ENCODE data around the gene GFOD1.

GFOD1 gene

GRCh38 chr6:13455552-13455966 is 31.8 kb downstream of the GFOD1 start:
- Histone ChIP-seq H3K36me3 (ENCODE audit: insufficient read depth, low read length) (no peaks in the 10 kb centered on the region), H3K4me3 (ENCODE audit: low read length) (no peak overlapping the region), H3K27me3 (ENCODE audit: control insufficient read depth, insufficient read depth, low read length) (no peaks in the 10 kb centered on the region), H3K9me3 (replicated peaks; ENCODE audit: low read length) (no peaks in the 10 kb centered on the region), H3K4me1 (ENCODE audit: control insufficient read depth, insufficient read depth, low read length) (peaks cover 22% of the 10 kb centered on the region), H3K9ac (ENCODE audit: low read depth, low read length) (no peak overlapping the region), H3K4me2 (ENCODE audit: low read length) (no peak overlapping the region)

GRCh38 chr6:13454286-13455221 is 32.8 kb downstream of the GFOD1 start:
- Histone ChIP-seq H3K9ac (ENCODE audit: low read depth, low read length) (no peak overlapping the region), H3K4me2 (ENCODE audit: low read length) (peak overlapping the region; percentile 45), H3K36me3 (ENCODE audit: insufficient read depth, low read length) (no peaks in the 10 kb centered on the region), H3K4me3 (ENCODE audit: low read length) (no peak overlapping the region), H3K27me3 (ENCODE audit: control insufficient read depth, insufficient read depth, low read length) (no peaks in the 10 kb centered on the region), H3K9me3 (replicated peaks; ENCODE audit: low read length) (no peaks in the 10 kb centered on the region), H3K4me1 (ENCODE audit: control insufficient read depth, insufficient read depth, low read length) (peaks cover 22% of the 10 kb centered on the region)

- H3K9ac ChIP-seq (ENCODE audit: low read depth, low read length) = no peak overlapping the region
Measured at GRCh38 chr6:13453771-13454251, 33.6 kb downstream of the GFOD1 start.

GRCh38 chr6:13453153-13453552 is 34.2 kb downstream of the GFOD1 start:
- peaks cover 22% of the 10 kb centered on the region for H3K4me1 ChIP-seq (ENCODE audit: control insufficient read depth, insufficient read depth, low read length)

More at GRCh38 chr6:13453771-13454251, 33.6 kb downstream of the GFOD1 start:
- Histone ChIP-seq H3K9me3 (replicated peaks; ENCODE audit: low read length) (no peaks in the 10 kb centered on the region), H3K4me2 (ENCODE audit: low read length) (peak overlapping the region; percentile 45), H3K36me3 (ENCODE audit: insufficient read depth, low read length) (no peaks in the 10 kb centered on the region), H3K27me3 (ENCODE audit: control insufficient read depth, insufficient read depth, low read length) (no peaks in the 10 kb centered on the region), H3K4me1 (ENCODE audit: control insufficient read depth, insufficient read depth, low read length) (peaks cover 22% of the 10 kb centered on the region), H3K4me3 (ENCODE audit: low read length) (no peak overlapping the region)

GRCh38 chr6:13452346-13453117 is 34.9 kb downstream of the GFOD1 start:
- Histone ChIP-seq H3K4me2 (ENCODE audit: low read length) (no peak overlapping the region), H3K9ac (ENCODE audit: low read depth, low read length) (no peak overlapping the region), H3K27me3 (ENCODE audit: control insufficient read depth, insufficient read depth, low read length) (no peaks in the 10 kb centered on the region), H3K36me3 (ENCODE audit: insufficient read depth, low read length) (no peaks in the 10 kb centered on the region), H3K4me3 (ENCODE audit: low read length) (no peak overlapping the region), H3K9me3 (replicated peaks; ENCODE audit: low read length) (no peaks in the 10 kb centered on the region), H3K4me1 (ENCODE audit: control insufficient read depth, insufficient read depth, low read length) (peaks cover 22% of the 10 kb centered on the region)

More at GRCh38 chr6:13453153-13453552, 34.2 kb downstream of the GFOD1 start:
- Histone ChIP-seq H3K4me3 (ENCODE audit: low read length) (no peak overlapping the region), H3K27me3 (ENCODE audit: control insufficient read depth, insufficient read depth, low read length) (no peaks in the 10 kb centered on the region), H3K4me2 (ENCODE audit: low read length) (no peak overlapping the region), H3K9me3 (replicated peaks; ENCODE audit: low read length) (no peaks in the 10 kb centered on the region), H3K36me3 (ENCODE audit: insufficient read depth, low read length) (no peaks in the 10 kb centered on the region), H3K9ac (ENCODE audit: low read depth, low read length) (no peak overlapping the region)

- Histone ChIP-seq H3K9ac (ENCODE audit: low read depth, low read length) (no peak overlapping the region), H3K4me1 (ENCODE audit: control insufficient read depth, insufficient read depth, low read length) (peaks cover 22% of the 10 kb centered on the region), H3K36me3 (ENCODE audit: insufficient read depth, low read length) (no peaks in the 10 kb centered on the region), H3K4me3 (ENCODE audit: low read length) (no peak overlapping the region), H3K27me3 (ENCODE audit: control insufficient read depth, insufficient read depth, low read length) (no peaks in the 10 kb centered on the region), H3K9me3 (replicated peaks; ENCODE audit: low read length) (no peaks in the 10 kb centered on the region), H3K4me2 (ENCODE audit: low read length) (no peak overlapping the region)
Measured at GRCh38 chr6:13451181-13451895, 36.1 kb downstream of the GFOD1 start.

- Histone ChIP-seq H3K9me3 (replicated peaks; ENCODE audit: low read length) (no peaks in the 10 kb centered on the region), H3K9ac (ENCODE audit: low read depth, low read length) (no peak overlapping the region), H3K27me3 (ENCODE audit: control insufficient read depth, insufficient read depth, low read length) (no peaks in the 10 kb centered on the region), H3K4me1 (ENCODE audit: control insufficient read depth, insufficient read depth, low read length) (peaks cover 22% of the 10 kb centered on the region), H3K4me2 (ENCODE audit: low read length) (no peak overlapping the region), H3K36me3 (ENCODE audit: insufficient read depth, low read length) (no peaks in the 10 kb centered on the region), H3K4me3 (ENCODE audit: low read length) (no peak overlapping the region)
Measured at GRCh38 chr6:13450628-13451027, 36.8 kb downstream of the GFOD1 start.

GRCh38 chr6:13447949-13448724 is 39.3 kb downstream of the GFOD1 start:
- no peaks in the 10 kb centered on the region for H3K9me3 ChIP-seq (replicated peaks; ENCODE audit: low read length)
- H3K4me3 ChIP-seq (ENCODE audit: low read length) = no peak overlapping the region
- no peaks in the 10 kb centered on the region for H3K4me1 ChIP-seq (ENCODE audit: control insufficient read depth, insufficient read depth, low read length)

GRCh38 chr6:13446381-13446780 is 41.0 kb downstream of the GFOD1 start:
- Histone ChIP-seq H3K4me2 (ENCODE audit: low read length) (no peak overlapping the region), H3K27me3 (ENCODE audit: control insufficient read depth, insufficient read depth, low read length) (no peaks in the 10 kb centered on the region), H3K36me3 (ENCODE audit: insufficient read depth, low read length) (no peaks in the 10 kb centered on the region), H3K9me3 (replicated peaks; ENCODE audit: low read length) (no peaks in the 10 kb centered on the region), H3K9ac (ENCODE audit: low read depth, low read length) (no peak overlapping the region), H3K4me1 (ENCODE audit: control insufficient read depth, insufficient read depth, low read length) (no peaks in the 10 kb centered on the region), H3K4me3 (ENCODE audit: low read length) (no peak overlapping the region)

More at GRCh38 chr6:13447949-13448724, 39.3 kb downstream of the GFOD1 start:
- Histone ChIP-seq H3K36me3 (ENCODE audit: insufficient read depth, low read length) (no peaks in the 10 kb centered on the region), H3K27me3 (ENCODE audit: control insufficient read depth, insufficient read depth, low read length) (no peaks in the 10 kb centered on the region), H3K4me2 (ENCODE audit: low read length) (no peak overlapping the region), H3K9ac (ENCODE audit: low read depth, low read length) (no peak overlapping the region)

- Histone ChIP-seq H3K27me3 (ENCODE audit: control insufficient read depth, insufficient read depth, low read length) (no peaks in the 10 kb centered on the region), H3K4me1 (ENCODE audit: control insufficient read depth, insufficient read depth, low read length) (no peaks in the 10 kb centered on the region), H3K4me3 (ENCODE audit: low read length) (no peak overlapping the region), H3K4me2 (ENCODE audit: low read length) (no peak overlapping the region), H3K9ac (ENCODE audit: low read depth, low read length) (no peak overlapping the region), H3K36me3 (ENCODE audit: insufficient read depth, low read length) (no peaks in the 10 kb centered on the region), H3K9me3 (replicated peaks; ENCODE audit: low read length) (no peaks in the 10 kb centered on the region)
Measured at GRCh38 chr6:13445744-13446115, 41.7 kb downstream of the GFOD1 start.

Measured in skeletal muscle satellite cell (primary cell).